H1 (cell line): ENCODE results near the gene DENND4A. TPM values are rescaled to one million over a fixed set of nuclear protein-coding genes. Genes with fewer than 3 reads are reported as not detected.

ENCODE experiments used
- polyA plus RNA-seq, 7 experiments: library from polyadenylated mRNA; depleted of rRNA in 3 of 7; stranded (reverse) in 5 of 7; unstranded in 2 of 7; fragments of >200 nt in 5 of 7; fragments of 200-250 nt in 2 of 7; gene quantifications; 1 replicate in 5 of 7; 2 replicates in 1 of 7; 4 replicates in 1 of 7; pipeline versions ENCODE4 v1.2.1 to v1.2.3, GENCODE V29; 2011 to 2013; ENCODE audit warnings: missing spikeins in 2 of 7, mixed read lengths in 2 of 7
- total RNA-seq: library from RNA; stranded (reverse); fragmentation: NEBNext Ultra II Directional; extraction: Animal tissue kit (Norgen Biotek cat#: 25700); gene quantifications from 2 replicates; pipeline ENCODE4 v1.2.1, GENCODE V29; 2021
- TF ChIP-seq, protein P1 (sequence below): IDR thresholded peaks from 2 replicates; pipeline ENCODE4 v1.6.1; 2012; ENCODE audit warnings: inconsistent platforms
- TF ChIP-seq, protein P2 (sequence below): IDR thresholded peaks from 2 replicates; pipeline ENCODE4 v1.6.1; 2012; ENCODE audit warnings: low read length, inconsistent platforms

DENND4A gene
- total and polyA plus RNA-seq, 2 of the 8 experiments (the other 6 are each of a cell fraction or from before 2014, with no cell fraction given): 1.3 to 4.7 TPM

DNA sequence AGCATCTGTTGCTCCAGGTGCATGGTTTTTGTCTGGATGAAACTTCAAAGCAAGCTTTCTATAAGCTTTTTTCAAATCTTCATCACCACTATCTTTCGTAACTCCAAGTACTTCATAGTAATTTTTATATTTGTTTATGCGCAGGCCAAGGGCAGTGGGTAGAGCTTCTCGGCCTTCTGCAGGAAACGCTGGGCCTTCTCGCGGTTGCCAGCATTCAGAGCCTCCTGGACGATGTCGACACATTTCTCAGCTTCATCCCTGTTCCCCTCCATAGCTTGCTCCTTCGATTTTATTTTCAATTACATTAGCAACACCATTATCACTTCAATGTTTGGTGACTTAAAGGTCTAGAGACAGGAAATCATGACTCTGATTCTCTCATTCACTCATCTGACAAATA lies 20.2 kb downstream of the DENND4A start (continued):
- TF ChIP-seq, protein P1, sequence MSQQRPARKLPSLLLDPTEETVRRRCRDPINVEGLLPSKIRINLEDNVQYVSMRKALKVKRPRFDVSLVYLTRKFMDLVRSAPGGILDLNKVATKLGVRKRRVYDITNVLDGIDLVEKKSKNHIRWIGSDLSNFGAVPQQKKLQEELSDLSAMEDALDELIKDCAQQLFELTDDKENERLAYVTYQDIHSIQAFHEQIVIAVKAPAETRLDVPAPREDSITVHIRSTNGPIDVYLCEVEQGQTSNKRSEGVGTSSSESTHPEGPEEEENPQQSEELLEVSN: no peak
- TF ChIP-seq, protein P2, sequence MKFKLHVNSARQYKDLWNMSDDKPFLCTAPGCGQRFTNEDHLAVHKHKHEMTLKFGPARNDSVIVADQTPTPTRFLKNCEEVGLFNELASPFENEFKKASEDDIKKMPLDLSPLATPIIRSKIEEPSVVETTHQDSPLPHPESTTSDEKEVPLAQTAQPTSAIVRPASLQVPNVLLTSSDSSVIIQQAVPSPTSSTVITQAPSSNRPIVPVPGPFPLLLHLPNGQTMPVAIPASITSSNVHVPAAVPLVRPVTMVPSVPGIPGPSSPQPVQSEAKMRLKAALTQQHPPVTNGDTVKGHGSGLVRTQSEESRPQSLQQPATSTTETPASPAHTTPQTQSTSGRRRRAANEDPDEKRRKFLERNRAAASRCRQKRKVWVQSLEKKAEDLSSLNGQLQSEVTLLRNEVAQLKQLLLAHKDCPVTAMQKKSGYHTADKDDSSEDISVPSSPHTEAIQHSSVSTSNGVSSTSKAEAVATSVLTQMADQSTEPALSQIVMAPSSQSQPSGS: no peak
- TF ChIP-seq, all 59 proteins: peak for 0
